ENCODE data around the gene ANKRD55.
"Not testable (repeated sequence)": the region's sequence is repeated elsewhere in the genome, so short reads cannot be mapped to it uniquely, and the experiment has no call there.

ANKRD55 gene

GRCh38 chr5:56253126-56253525 lies 20.0 kb upstream of the ANKRD55 start:
- H3K9ac ChIP-seq (ENCODE audit: low read length in 2 of 2): no peak overlapping the region
- H3K9me3 ChIP-seq (ENCODE audit: control insufficient read depth in 2 of 2, low read length in 2 of 2): no peaks in the 10 kb centered on the region
- no peaks in the 10 kb centered on the region for H3K4me1 ChIP-seq (ENCODE audit: control insufficient read depth, insufficient read depth, low read length)
- no peaks in the 10 kb centered on the region for H3K36me3 ChIP-seq (ENCODE audit: control insufficient read depth in 2 of 2, insufficient read depth in 2 of 2, low read length in 2 of 2)
- no peak overlapping the region for H3K4me3 ChIP-seq (ENCODE audit: low read length in 2 of 2)
- no peak overlapping the region for H3K27ac ChIP-seq (ENCODE audit: low read length)
- no peaks in the 10 kb centered on the region for H3K27me3 ChIP-seq (ENCODE audit: control insufficient read depth in 1 of 2, insufficient read depth in 2 of 2, low read length in 2 of 2)

GRCh38 chr5:56251918-56252553 lies 18.9 kb upstream of the ANKRD55 start:
- Histone ChIP-seq H3K9me3 (ENCODE audit: control insufficient read depth in 2 of 2, low read length in 2 of 2) (no peaks in the 10 kb centered on the region), H3K36me3 (ENCODE audit: control insufficient read depth in 2 of 2, insufficient read depth in 2 of 2, low read length in 2 of 2) (no peaks in the 10 kb centered on the region), H3K4me1 (ENCODE audit: control insufficient read depth, insufficient read depth, low read length) (no peaks in the 10 kb centered on the region), H3K27me3 (ENCODE audit: control insufficient read depth in 1 of 2, insufficient read depth in 2 of 2, low read length in 2 of 2) (no peaks in the 10 kb centered on the region), H3K27ac (ENCODE audit: low read length) (no peak overlapping the region), H3K9ac (ENCODE audit: low read length in 2 of 2) (no peak overlapping the region), H3K4me3 (ENCODE audit: low read length in 2 of 2) (no peak overlapping the region)

GRCh38 chr5:56251440-56251839 lies 18.3 kb upstream of the ANKRD55 start:
- H3K4me3 ChIP-seq (ENCODE audit: low read length in 2 of 2): no peak overlapping the region
- H3K9me3 ChIP-seq (ENCODE audit: control insufficient read depth in 2 of 2, low read length in 2 of 2): no peaks in the 10 kb centered on the region
- no peak overlapping the region for H3K27ac ChIP-seq (ENCODE audit: low read length)
- no peak overlapping the region for H3K9ac ChIP-seq (ENCODE audit: low read length in 2 of 2)
- no peaks in the 10 kb centered on the region for H3K27me3 ChIP-seq (ENCODE audit: control insufficient read depth in 1 of 2, insufficient read depth in 2 of 2, low read length in 2 of 2)
- no peaks in the 10 kb centered on the region for H3K36me3 ChIP-seq (ENCODE audit: control insufficient read depth in 2 of 2, insufficient read depth in 2 of 2, low read length in 2 of 2)
- no peaks in the 10 kb centered on the region for H3K4me1 ChIP-seq (ENCODE audit: control insufficient read depth, insufficient read depth, low read length)

GRCh38 chr5:56250011-56250410 lies 16.9 kb upstream of the ANKRD55 start:
- Histone ChIP-seq H3K36me3 (ENCODE audit: control insufficient read depth in 2 of 2, insufficient read depth in 2 of 2, low read length in 2 of 2) (no peaks in the 10 kb centered on the region), H3K9me3 (ENCODE audit: control insufficient read depth in 2 of 2, low read length in 2 of 2) (no peaks in the 10 kb centered on the region), H3K9ac (ENCODE audit: low read length in 2 of 2) (no peak overlapping the region), H3K4me3 (ENCODE audit: low read length in 2 of 2) (no peak overlapping the region), H3K27me3 (ENCODE audit: control insufficient read depth in 1 of 2, insufficient read depth in 2 of 2, low read length in 2 of 2) (no peaks in the 10 kb centered on the region), H3K27ac (ENCODE audit: low read length) (no peak overlapping the region), H3K4me1 (ENCODE audit: control insufficient read depth, insufficient read depth, low read length) (no peaks in the 10 kb centered on the region)

- not testable (repeated sequence) for H3K9me3 ChIP-seq (ENCODE audit: control insufficient read depth in 2 of 2, low read length in 2 of 2); H3K4me1 ChIP-seq (ENCODE audit: control insufficient read depth, insufficient read depth, low read length); H3K36me3 ChIP-seq (ENCODE audit: control insufficient read depth in 2 of 2, insufficient read depth in 2 of 2, low read length in 2 of 2); H3K4me3 ChIP-seq (ENCODE audit: low read length in 2 of 2); H3K9ac ChIP-seq (ENCODE audit: low read length in 2 of 2); H3K27ac ChIP-seq (ENCODE audit: low read length); H3K27me3 ChIP-seq (ENCODE audit: control insufficient read depth in 1 of 2, insufficient read depth in 2 of 2, low read length in 2 of 2)
These were observed 16.0 kb upstream of the ANKRD55 start for GRCh38 chr5:56249085-56249484.

GRCh38 chr5:56247592-56247991 lies 14.5 kb upstream of the ANKRD55 start:
- no peak overlapping the region for H3K27ac ChIP-seq (ENCODE audit: low read length)
- no peaks in the 10 kb centered on the region for H3K36me3 ChIP-seq (ENCODE audit: control insufficient read depth in 2 of 2, insufficient read depth in 2 of 2, low read length in 2 of 2)
- no peaks in the 10 kb centered on the region for H3K9me3 ChIP-seq (ENCODE audit: control insufficient read depth in 2 of 2, low read length in 2 of 2)
- H3K27me3 ChIP-seq (ENCODE audit: control insufficient read depth in 1 of 2, insufficient read depth in 2 of 2, low read length in 2 of 2): no peaks in the 10 kb centered on the region
- no peak overlapping the region for H3K4me3 ChIP-seq (ENCODE audit: low read length in 2 of 2)
- no peaks in the 10 kb centered on the region for H3K4me1 ChIP-seq (ENCODE audit: control insufficient read depth, insufficient read depth, low read length)
- H3K9ac ChIP-seq (ENCODE audit: low read length in 2 of 2): no peak overlapping the region

- H3K4me3 ChIP-seq (ENCODE audit: low read length in 2 of 2): no peak overlapping the region
- no peaks in the 10 kb centered on the region for H3K4me1 ChIP-seq (ENCODE audit: control insufficient read depth, insufficient read depth, low read length)
- H3K9ac ChIP-seq (ENCODE audit: low read length in 2 of 2): no peak overlapping the region
- peaks cover 0 to 3% of the 10 kb centered on the region in 2 donors for H3K9me3 ChIP-seq (ENCODE audit: control insufficient read depth in 2 of 2, low read length in 2 of 2)
- no peaks in the 10 kb centered on the region for H3K27me3 ChIP-seq (ENCODE audit: control insufficient read depth in 1 of 2, insufficient read depth in 2 of 2, low read length in 2 of 2)
- H3K36me3 ChIP-seq (ENCODE audit: control insufficient read depth in 2 of 2, insufficient read depth in 2 of 2, low read length in 2 of 2): no peaks in the 10 kb centered on the region
- no peak overlapping the region for H3K27ac ChIP-seq (ENCODE audit: low read length)
These were observed 13.6 kb upstream of the ANKRD55 start for GRCh38 chr5:56246769-56247168.

GRCh38 chr5:56245481-56245880 lies 12.4 kb upstream of the ANKRD55 start:
- Histone ChIP-seq H3K27ac (ENCODE audit: low read length) (no peak overlapping the region), H3K36me3 (ENCODE audit: control insufficient read depth in 2 of 2, insufficient read depth in 2 of 2, low read length in 2 of 2) (no peaks in the 10 kb centered on the region), H3K9me3 (ENCODE audit: control insufficient read depth in 2 of 2, low read length in 2 of 2) (peaks cover 0 to 3% of the 10 kb centered on the region in 2 donors), H3K27me3 (ENCODE audit: control insufficient read depth in 1 of 2, insufficient read depth in 2 of 2, low read length in 2 of 2) (no peaks in the 10 kb centered on the region), H3K4me3 (ENCODE audit: low read length in 2 of 2) (no peak overlapping the region), H3K4me1 (ENCODE audit: control insufficient read depth, insufficient read depth, low read length) (no peaks in the 10 kb centered on the region), H3K9ac (ENCODE audit: low read length in 2 of 2) (no peak overlapping the region)

GRCh38 chr5:56244627-56245026 lies 11.5 kb upstream of the ANKRD55 start:
- no peak overlapping the region for H3K27ac ChIP-seq (ENCODE audit: low read length)
- no peak overlapping the region for H3K9ac ChIP-seq (ENCODE audit: low read length in 2 of 2)
- no peaks in the 10 kb centered on the region for H3K4me1 ChIP-seq (ENCODE audit: control insufficient read depth, insufficient read depth, low read length)
- no peak overlapping the region for H3K4me3 ChIP-seq (ENCODE audit: low read length in 2 of 2)
- no peaks in the 10 kb centered on the region for H3K27me3 ChIP-seq (ENCODE audit: control insufficient read depth in 1 of 2, insufficient read depth in 2 of 2, low read length in 2 of 2)
- no peaks in the 10 kb centered on the region for H3K36me3 ChIP-seq (ENCODE audit: control insufficient read depth in 2 of 2, insufficient read depth in 2 of 2, low read length in 2 of 2)
- H3K9me3 ChIP-seq (ENCODE audit: control insufficient read depth in 2 of 2, low read length in 2 of 2): peaks cover 0 to 3% of the 10 kb centered on the region in 2 donors

- H3K4me1 ChIP-seq (ENCODE audit: control insufficient read depth, insufficient read depth, low read length); H3K36me3 ChIP-seq (ENCODE audit: control insufficient read depth in 2 of 2, insufficient read depth in 2 of 2, low read length in 2 of 2); H3K27ac ChIP-seq (ENCODE audit: low read length); H3K9ac ChIP-seq (ENCODE audit: low read length in 2 of 2); H3K9me3 ChIP-seq (ENCODE audit: control insufficient read depth in 2 of 2, low read length in 2 of 2); H3K27me3 ChIP-seq (ENCODE audit: control insufficient read depth in 1 of 2, insufficient read depth in 2 of 2, low read length in 2 of 2); H3K4me3 ChIP-seq (ENCODE audit: low read length in 2 of 2): not testable (repeated sequence)
These were observed 9.1 kb upstream of the ANKRD55 start for GRCh38 chr5:56242271-56242670.

- peaks cover 0 to 10% of the 10 kb centered on the region in 2 donors for H3K27me3 ChIP-seq (ENCODE audit: control insufficient read depth in 1 of 2, insufficient read depth in 2 of 2, low read length in 2 of 2)
- H3K27ac ChIP-seq (ENCODE audit: low read length): no peak overlapping the region
These were observed 592 bp downstream of the ANKRD55 start for GRCh38 chr5:56232538-56232937.

More at GRCh38 chr5:56232538-56232937, 592 bp downstream of the ANKRD55 start:
- no peak overlapping the region for H3K4me3 ChIP-seq (ENCODE audit: low read length in 2 of 2)
- H3K4me1 ChIP-seq (ENCODE audit: control insufficient read depth, insufficient read depth, low read length): no peaks in the 10 kb centered on the region
- no peaks in the 10 kb centered on the region for H3K9me3 ChIP-seq (ENCODE audit: control insufficient read depth in 2 of 2, low read length in 2 of 2)
- no peak overlapping the region for H3K9ac ChIP-seq (ENCODE audit: low read length in 2 of 2)
- H3K36me3 ChIP-seq (ENCODE audit: control insufficient read depth in 2 of 2, insufficient read depth in 2 of 2, low read length in 2 of 2): no peaks in the 10 kb centered on the region
